ENCODE measurements around the gene RGSL1.

Gene RGSL1

GRCh38 chr1:182552527-182552926, 102.6 kb downstream of the RGSL1 start:
- DNase-seq = no peak

GRCh38 chr1:182555493-182555892, 105.5 kb downstream of the RGSL1 start:
- no peak for DNase-seq

GRCh38 chr1:182556279-182556678, 106.3 kb downstream of the RGSL1 start:
- no peak for DNase-seq

- DNase-seq = no peak
These were observed 110.5 kb downstream of the RGSL1 start for GRCh38 chr1:182560392-182560984.

- DNase-seq = no peak
These were observed 111.5 kb downstream of the RGSL1 start for GRCh38 chr1:182561456-182561855.

GRCh38 chr1:182563095-182563494, 113.1 kb downstream of the RGSL1 start:
- no peak for DNase-seq

- no peak for DNase-seq
These were observed 114.6 kb downstream of the RGSL1 start for GRCh38 chr1:182564406-182565004.

- DNase-seq = no peak
These were observed 115.6 kb downstream of the RGSL1 start for GRCh38 chr1:182565537-182565936.

- DNase-seq = no peak
These were observed 117.7 kb downstream of the RGSL1 start for GRCh38 chr1:182567629-182568028.

- DNase-seq = no peak
These were observed 118.8 kb downstream of the RGSL1 start for GRCh38 chr1:182568647-182569284.

- no peak for DNase-seq
These were observed 120.1 kb downstream of the RGSL1 start for GRCh38 chr1:182569939-182570610.

- no peak for DNase-seq
These were observed 120.6 kb downstream of the RGSL1 start for GRCh38 chr1:182570611-182570970.

- no peak for DNase-seq
These were observed 124.2 kb downstream of the RGSL1 start for GRCh38 chr1:182574156-182574555.

GRCh38 chr1:182575540-182576149, 125.7 kb downstream of the RGSL1 start:
- DNase-seq = no peak

GRCh38 chr1:182580736-182581135, 130.8 kb downstream of the RGSL1 start:
- no peak for DNase-seq

GRCh38 chr1:182584746-182585145, 134.8 kb downstream of the RGSL1 start:
- no peak for DNase-seq

GRCh38 chr1:182586380-182586779, 136.4 kb downstream of the RGSL1 start:
- no peak for DNase-seq

- DNase-seq = no peak
These were observed 137.1 kb downstream of the RGSL1 start for GRCh38 chr1:182587093-182587492.

- no peak for DNase-seq
These were observed 137.9 kb downstream of the RGSL1 start for GRCh38 chr1:182587666-182588499.

GRCh38 chr1:182588500-182589396, 138.8 kb downstream of the RGSL1 start, which contains the start of gene RNASEL:
Gene RNASEL, minus strand, starts transcription at chr1:182589256. Its CDS starts 2,450 bp downstream, at chr1:182586806.
- peak; percentile 49 to 62 for DNase-seq

GRCh38 chr1:182589520-182589919, 139.6 kb downstream of the RGSL1 start:
- DNase-seq = no peak
